DND-41 (cell line): Measurements from ENCODE around the gene TEKT5.
"Not testable (repeated sequence)": the region's sequence is repeated elsewhere in the genome, so short reads cannot be mapped to it uniquely, and the experiment has no call there.

Experiments
- ATAC-seq: fragments of 200-7000 bp; cut with Tn5 transposase; 3 replicates; pipeline ENCODE4 v1.9.1; 2021; ENCODE audit warnings: low read depth; ENCODE audit not compliant: insufficient read depth
- DNase-seq: peaks from one replicate; pipeline ENCODE4 v3.0.0-alpha.2; 2020
- H2AFZ ChIP-seq: 2 replicates; pipeline ENCODE4 v1.6.0; 2012; ENCODE audit warnings: low read depth, low read length
- H3K27ac ChIP-seq: 2 replicates; pipeline ENCODE4 v1.5.1; 2012; ENCODE audit warnings: low read length, inconsistent platforms
- H3K27me3 ChIP-seq: fragments of 200-600 bp; sonication (generic); 2 replicates; pipeline ENCODE4 v1.6.0; 2012; ENCODE audit warnings: low read length, mild to moderate bottlenecking, inconsistent platforms; ENCODE audit not compliant: insufficient read depth, poor library complexity
- H3K36me3 ChIP-seq: 2 replicates; pipeline ENCODE4 v1.5.1; 2012; ENCODE audit warnings: low read length, inconsistent platforms; ENCODE audit not compliant: insufficient read depth
- H3K4me1 ChIP-seq: 2 replicates; pipeline ENCODE4 v1.5.1; 2012; ENCODE audit warnings: mild to moderate bottlenecking, low read length; ENCODE audit not compliant: insufficient read depth
- H3K4me2 ChIP-seq: 2 replicates; pipeline ENCODE4 v1.6.0; 2012; ENCODE audit warnings: mild to moderate bottlenecking, moderate library complexity, low read length, inconsistent platforms; ENCODE audit not compliant: insufficient read depth
- H3K4me3 ChIP-seq, 2 experiments: fragments of 200-600 bp in 1 of 2; shearing (Covaris generic) in 1 of 2; 2 replicates each; pipeline ENCODE4 v1.5.1; 2012 to 2016; ENCODE audit warnings: inconsistent platforms in 2 of 2, low read length in 2 of 2, mild to moderate bottlenecking in 2 of 2, low read depth in 1 of 2, moderate library complexity in 1 of 2
- H3K79me2 ChIP-seq: 2 replicates; pipeline ENCODE4 v1.6.0; 2012; ENCODE audit warnings: low read length, inconsistent platforms; ENCODE audit not compliant: insufficient read depth
- H3K9ac ChIP-seq: 2 replicates; pipeline ENCODE4 v1.6.0; 2012; ENCODE audit warnings: low read depth, mild to moderate bottlenecking, inconsistent platforms, low read length, moderate library complexity
- H3K9me3 ChIP-seq: 2 replicates; pipeline ENCODE4 v1.5.1; 2012; ENCODE audit warnings: low read length, moderate library complexity, mild to moderate bottlenecking, inconsistent platforms; ENCODE audit not compliant: insufficient read depth, severe bottlenecking
- H4K20me1 ChIP-seq: 2 replicates; pipeline ENCODE4 v1.6.0; 2012; ENCODE audit warnings: low read length; ENCODE audit not compliant: insufficient read depth
- CTCF ChIP-seq: IDR thresholded peaks from 2 replicates; pipeline ENCODE4 v1.5.1; 2012; ENCODE audit warnings: borderline replicate concordance, low read length, moderate library complexity, mild to moderate bottlenecking; ENCODE audit not compliant: poor library complexity, severe bottlenecking; ENCODE audit errors: extremely low read depth
- EZH2 ChIP-seq: IDR thresholded peaks from 3 replicates; pipeline ENCODE4 v1.6.1; 2012; ENCODE audit warnings: borderline replicate concordance, low read depth, mild to moderate bottlenecking, moderate library complexity, low read length, inconsistent platforms; ENCODE audit not compliant: severe bottlenecking

TEKT5 gene

GRCh38 chr16:10681310-10682308 lies 13.1 kb downstream of the TEKT5 start:
- DNase-seq: no peak
- TF ChIP-seq EZH2: no peak
- no peak overlapping the region for H2AFZ ChIP-seq

GRCh38 chr16:10679921-10680320 lies 14.8 kb downstream of the TEKT5 start:
- no peaks in the 10 kb centered on the region for H3K4me1 ChIP-seq
- no peak for DNase-seq
- no peaks in the 10 kb centered on the region for H3K9me3 ChIP-seq
- H3K4me2 ChIP-seq: no peak overlapping the region
- no peak overlapping the region for H3K27ac ChIP-seq
- no peak overlapping the region for H2AFZ ChIP-seq
- H3K9ac ChIP-seq: no peak overlapping the region
- H3K36me3 ChIP-seq: no peaks in the 10 kb centered on the region
- no peak overlapping the region for H3K4me3 ChIP-seq
- H4K20me1 ChIP-seq: no peaks in the 10 kb centered on the region
- ATAC-seq: no peak
- TF ChIP-seq EZH2 (no peak), CTCF (no peak)
- peaks cover 11% of the 10 kb centered on the region for H3K27me3 ChIP-seq
- H3K79me2 ChIP-seq: no peaks in the 10 kb centered on the region

More at GRCh38 chr16:10681310-10682308, 13.1 kb downstream of the TEKT5 start:
- Histone ChIP-seq H3K27me3 (peaks cover 12% of the 10 kb centered on the region), H3K4me3 (no peak overlapping the region), H3K36me3 (no peaks in the 10 kb centered on the region), H3K9me3 (no peaks in the 10 kb centered on the region), H4K20me1 (no peaks in the 10 kb centered on the region), H3K79me2 (no peaks in the 10 kb centered on the region), H3K4me2 (no peak overlapping the region), H3K27ac (no peak overlapping the region), H3K9ac (no peak overlapping the region), H3K4me1 (no peaks in the 10 kb centered on the region)
- no peak for ATAC-seq

GRCh38 chr16:10679441-10679840 lies 15.3 kb downstream of the TEKT5 start:
- not testable (repeated sequence) for H3K36me3 ChIP-seq, H3K27ac ChIP-seq, H3K4me1 ChIP-seq, ATAC-seq, H3K9me3 ChIP-seq, H3K4me2 ChIP-seq, H3K79me2 ChIP-seq, H2AFZ ChIP-seq, H3K4me3 ChIP-seq, H3K9ac ChIP-seq, H4K20me1 ChIP-seq, DNase-seq
- H3K27me3 ChIP-seq: peaks cover 11% of the 10 kb centered on the region

GRCh38 chr16:10678655-10679054 lies 16.1 kb downstream of the TEKT5 start:
- no peak overlapping the region for H3K4me2 ChIP-seq
- no peak overlapping the region for H3K27ac ChIP-seq
- H3K4me1 ChIP-seq: no peaks in the 10 kb centered on the region
- no peaks in the 10 kb centered on the region for H3K36me3 ChIP-seq
- H3K79me2 ChIP-seq: no peaks in the 10 kb centered on the region
- no peak for DNase-seq
- H2AFZ ChIP-seq: no peak overlapping the region
- H4K20me1 ChIP-seq: no peaks in the 10 kb centered on the region
- H3K4me3 ChIP-seq: no peak overlapping the region
- no peak for ATAC-seq
- no peak for TF ChIP-seq CTCF
- TF ChIP-seq EZH2: no peak
- peaks cover 11% of the 10 kb centered on the region for H3K27me3 ChIP-seq
- no peak overlapping the region for H3K9ac ChIP-seq
- no peaks in the 10 kb centered on the region for H3K9me3 ChIP-seq
